ENCODE measurements around the gene C1orf159. TPM values are rescaled to one million over a fixed set of nuclear protein-coding genes. Genes with fewer than 3 reads are reported as not detected.

Gene C1orf159
- total and polyA plus RNA-seq, 2 donors (not counting 1 experiment from before 2014, with no cell fraction given), result 23.0 to 25.6 TPM

- Histone ChIP-seq H3K27ac (ENCODE audit: low read length in 2 of 2) (no peak overlapping the region), H3K4me3 (ENCODE audit: control extremely low read depth in 1 of 5, extremely low read depth in 1 of 5, insufficient read depth in 1 of 5, low read depth in 2 of 5, low read length in 4 of 5) (no peak overlapping the region), H3K9me3 (ENCODE audit: control extremely low read depth in 1 of 3, control insufficient read depth in 2 of 3, insufficient read depth in 1 of 3, low read length in 2 of 3) (peaks cover 0 to 14% (median 0%) of the 10 kb centered on the region in 3 donors), H3K27me3 (replicated peaks in 1 of 4; ENCODE audit: control extremely low read depth in 1 of 4, control insufficient read depth in 3 of 4, insufficient read depth in 4 of 4, low read length in 3 of 4) (no peaks in the 10 kb centered on the region), H3K79me2 (ENCODE audit: control insufficient read depth, insufficient read depth, low read length) (no peaks in the 10 kb centered on the region), H3K9ac (ENCODE audit: low read length) (no peak overlapping the region), H4K20me1 (ENCODE audit: control insufficient read depth, insufficient read depth, low read length, poor library complexity, severe bottlenecking) (no peaks in the 10 kb centered on the region), H2AFZ (ENCODE audit: insufficient read depth, low read depth, low read length, poor library complexity, severe bottlenecking) (no peak overlapping the region), H3K4me1 (ENCODE audit: control insufficient read depth in 2 of 2, insufficient read depth in 2 of 2, low read length in 2 of 2) (peaks cover 14 to 15% of the 10 kb centered on the region in 2 donors), H3K36me3 (replicated peaks in 1 of 2; ENCODE audit: control extremely low read depth in 1 of 2, control insufficient read depth in 1 of 2, extremely low read depth in 1 of 2, insufficient read depth in 2 of 2, low read length in 1 of 2) (no peaks in the 10 kb centered on the region), H3K4me2 (replicated peaks; ENCODE audit: low read depth, low read length, poor library complexity, severe bottlenecking) (no peak overlapping the region)
- H3K4me3 Mint-ChIP-seq, result no peak overlapping the region
- H3K27ac Mint-ChIP-seq, result no peak overlapping the region
- POLR2A ChIA-PET, result interaction anchor here (0.7 to 3.2 kb wide), 2 partner anchors 9 to 41 kb away, joined by 3 to 21 read pairs; no protein-coding TSS in a partner anchor
- H3K27me3 Mint-ChIP-seq, result no peaks in the 10 kb centered on the region
- no peak for ATAC-seq (ENCODE audit: low read depth)
- H3K9me3 Mint-ChIP-seq (ENCODE audit: insufficient read depth), result no peaks in the 10 kb centered on the region
- intact Hi-C loops (cut with micrococcal nuclease), result no loop called here
- peaks cover 21% of the 10 kb centered on the region for H3K4me1 Mint-ChIP-seq
- no peak for DNase-seq
- WGBS (ENCODE audit: insufficient coverage), result 91% methylated on average over 45 of the region's 45 CpGs
- TF ChIP-seq CTCF (IDR thresholded peaks at IDR 0.05) (no peak), EZH2 (IDR thresholded peaks at IDR 0.05; ENCODE audit: borderline replicate concordance, insufficient read depth, low read depth, low read length, poor library complexity, severe bottlenecking) (no peak)
- CTCF ChIA-PET, result interaction anchor here (0.7 to 1.7 kb wide), 3 partner anchors 9 to 164 kb away, joined by 3 to 6 read pairs (median 5); no protein-coding TSS in a partner anchor
These were observed 11.9 kb upstream of the C1orf159 start for GRCh38 chr1:1127551-1128451.

- H3K36me3 ChIP-seq (replicated peaks in 1 of 2; ENCODE audit: control extremely low read depth in 1 of 2, control insufficient read depth in 1 of 2, extremely low read depth in 1 of 2, insufficient read depth in 2 of 2, low read length in 1 of 2), result no peaks in the 10 kb centered on the region
- no peak overlapping the region for H3K4me2 ChIP-seq (replicated peaks; ENCODE audit: low read depth, low read length, poor library complexity, severe bottlenecking)
- H3K27me3 ChIP-seq (replicated peaks in 1 of 4; ENCODE audit: control extremely low read depth in 1 of 4, control insufficient read depth in 3 of 4, insufficient read depth in 4 of 4, low read length in 3 of 4), result peaks cover 0 to 3% (median 0%) of the 10 kb centered on the region in 4 experiments
- POLR2A ChIA-PET, result interaction anchor here (0.6 to 3.2 kb wide), 4 partner anchors 11 to 89 kb away, joined by 3 to 21 read pairs (median 5); no protein-coding TSS in a partner anchor
- no peak overlapping the region for H3K27ac ChIP-seq (ENCODE audit: low read length in 2 of 2)
- DNase-seq, result no peak
- Mint-ChIP-seq H3K27ac (no peak overlapping the region), H3K4me1 (peaks cover 20% of the 10 kb centered on the region), H3K27me3 (no peaks in the 10 kb centered on the region), H3K4me3 (no peak overlapping the region), H3K9me3 (ENCODE audit: insufficient read depth) (no peaks in the 10 kb centered on the region)
- ATAC-seq (ENCODE audit: low read depth), result no peak
- no peak overlapping the region for H2AFZ ChIP-seq (ENCODE audit: insufficient read depth, low read depth, low read length, poor library complexity, severe bottlenecking)
- no peaks in the 10 kb centered on the region for H3K79me2 ChIP-seq (ENCODE audit: control insufficient read depth, insufficient read depth, low read length)
- H3K4me3 ChIP-seq (ENCODE audit: control extremely low read depth in 1 of 5, extremely low read depth in 1 of 5, insufficient read depth in 1 of 5, low read depth in 2 of 5, low read length in 4 of 5), result no peak overlapping the region
- H3K4me1 ChIP-seq (ENCODE audit: control insufficient read depth in 2 of 2, insufficient read depth in 2 of 2, low read length in 2 of 2), result peaks cover 25 to 27% of the 10 kb centered on the region in 2 donors
- 96% methylated on average over 18 of the region's 18 CpGs for WGBS (ENCODE audit: insufficient coverage)
- no peak overlapping the region for H3K9ac ChIP-seq (ENCODE audit: low read length)
- peaks cover 0 to 17% (median 0%) of the 10 kb centered on the region in 3 donors for H3K9me3 ChIP-seq (ENCODE audit: control extremely low read depth in 1 of 3, control insufficient read depth in 2 of 3, insufficient read depth in 1 of 3, low read length in 2 of 3)
- TF ChIP-seq EZH2 (IDR thresholded peaks at IDR 0.05; ENCODE audit: borderline replicate concordance, insufficient read depth, low read depth, low read length, poor library complexity, severe bottlenecking) (no peak), CTCF (IDR thresholded peaks at IDR 0.05) (no peak)
- H4K20me1 ChIP-seq (ENCODE audit: control insufficient read depth, insufficient read depth, low read length, poor library complexity, severe bottlenecking), result no peaks in the 10 kb centered on the region
- intact Hi-C loops (cut with micrococcal nuclease), result no loop called here
- CTCF ChIA-PET, result interaction anchor here (0.6 to 1.7 kb wide), 3 partner anchors 75 to 379 kb away, joined by 3 to 5 read pairs (median 3); no protein-coding TSS in a partner anchor
These were observed 10.1 kb upstream of the C1orf159 start for GRCh38 chr1:1125945-1126344.
